PC-3 (cell line): ENCODE measurements around the gene TMEM184B.

Experiments used
- EZH2phosphoT487 ChIP-seq: fragments of 300-600 bp; sonication (generic); IDR thresholded peaks from 2 replicates; pipeline ENCODE4 v1.6.1; 2018; ENCODE audit warnings: mild to moderate bottlenecking, antibody characterized with exemption, low read length, borderline replicate concordance
- TF ChIP-seq, protein P1 (sequence below): fragments of 300-600 bp; sonication (generic); conservative IDR thresholded peaks from 2 replicates; pipeline ENCODE4 v1.5.1; 2017; ENCODE audit warnings: antibody characterized with exemption, low read depth, mild to moderate bottlenecking, low read length

DNA sequence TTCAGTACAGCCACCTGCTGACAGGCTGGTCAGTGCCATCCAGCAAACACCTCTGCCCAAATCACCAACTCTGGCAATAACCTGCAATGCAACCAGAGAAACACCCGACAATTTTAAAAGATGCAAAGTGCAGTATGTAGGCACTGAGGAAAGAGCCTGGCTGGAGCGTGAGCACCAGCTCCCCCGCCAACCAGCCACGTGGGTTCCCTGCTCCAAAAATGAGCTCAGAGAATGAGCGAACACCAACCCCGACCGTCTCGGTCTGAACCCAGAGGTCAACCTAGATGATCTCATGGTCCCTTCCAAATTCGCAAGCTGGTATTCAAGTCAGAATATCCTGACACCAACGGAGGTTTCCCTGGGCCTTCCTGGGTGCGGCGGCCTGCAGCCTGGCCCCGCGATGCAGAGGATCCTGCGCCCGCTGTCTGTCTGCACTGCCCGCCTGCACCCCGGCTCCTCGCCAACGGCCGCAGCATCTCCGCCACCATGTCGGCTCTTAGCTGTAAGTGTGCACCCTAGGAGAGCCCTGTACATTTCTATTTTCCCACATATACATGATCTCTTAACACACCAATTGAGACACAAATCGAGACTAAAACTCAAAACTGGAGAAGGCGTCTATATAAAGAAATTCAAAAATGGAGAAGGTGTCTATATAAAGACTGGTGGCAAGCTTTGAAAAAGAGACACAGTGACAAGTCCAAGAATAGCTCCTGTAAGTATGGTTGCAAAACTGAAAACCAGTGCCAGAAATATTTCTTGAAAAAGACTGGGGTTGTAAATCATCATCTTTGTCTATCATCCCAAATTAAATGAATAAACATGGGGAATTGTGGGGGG lies 22.8 kb downstream of the TMEM184B start:
- TF ChIP-seq EZH2phosphoT487, result no peak
- TF ChIP-seq, protein P1, sequence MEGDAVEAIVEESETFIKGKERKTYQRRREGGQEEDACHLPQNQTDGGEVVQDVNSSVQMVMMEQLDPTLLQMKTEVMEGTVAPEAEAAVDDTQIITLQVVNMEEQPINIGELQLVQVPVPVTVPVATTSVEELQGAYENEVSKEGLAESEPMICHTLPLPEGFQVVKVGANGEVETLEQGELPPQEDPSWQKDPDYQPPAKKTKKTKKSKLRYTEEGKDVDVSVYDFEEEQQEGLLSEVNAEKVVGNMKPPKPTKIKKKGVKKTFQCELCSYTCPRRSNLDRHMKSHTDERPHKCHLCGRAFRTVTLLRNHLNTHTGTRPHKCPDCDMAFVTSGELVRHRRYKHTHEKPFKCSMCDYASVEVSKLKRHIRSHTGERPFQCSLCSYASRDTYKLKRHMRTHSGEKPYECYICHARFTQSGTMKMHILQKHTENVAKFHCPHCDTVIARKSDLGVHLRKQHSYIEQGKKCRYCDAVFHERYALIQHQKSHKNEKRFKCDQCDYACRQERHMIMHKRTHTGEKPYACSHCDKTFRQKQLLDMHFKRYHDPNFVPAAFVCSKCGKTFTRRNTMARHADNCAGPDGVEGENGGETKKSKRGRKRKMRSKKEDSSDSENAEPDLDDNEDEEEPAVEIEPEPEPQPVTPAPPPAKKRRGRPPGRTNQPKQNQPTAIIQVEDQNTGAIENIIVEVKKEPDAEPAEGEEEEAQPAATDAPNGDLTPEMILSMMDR, result no peak
